HepG2 (cell line): Measurements from ENCODE around the gene IDS. TPM values are rescaled to one million over a fixed set of nuclear protein-coding genes. Genes with fewer than 3 reads are reported as not detected.

Source experiments
- ATAC-seq: fragments of 200-7000 bp; cut with Tn5 transposase; 3 replicates; pipeline ENCODE4 v1.9.1; 2020; ENCODE audit warnings: mild to moderate bottlenecking, moderate library complexity
- BruUV-seq: library from RNA; stranded (reverse); fragments of 400-500 nt; replicated peaks from 2 replicates; lab custom pipeline; 2021; lab: Mats Ljungman, UMichigan
- CTCF ChIA-PET: fragments of 300-600 bp; formaldehyde crosslinking; extraction: SDS; loops from one replicate; lab custom pipeline; 2021; ENCODE audit warnings: low total read pairs, inconsistent platforms, low intra/inter-chr PET ratio; lab: Yijun Ruan, JAX
- POLR2A ChIA-PET: fragments of 350-600 bp; sonication (Branson Sonifier 250); formaldehyde crosslinking; loops from one replicate; lab custom pipeline; 2020; ENCODE audit warnings: antibody characterized with exemption, inconsistent platforms; lab: Yijun Ruan, JAX
- DNase-seq: peaks from one replicate; pipeline ENCODE4 v3.0.0-alpha.2; 2015; ENCODE audit warnings: low spot score
- FAIRE-seq: peaks from 3 replicates; lab custom pipeline; 2011; peaks lifted over from hg19 to GRCh38; lab: Jason Lieb, UNC
- H2AFZ ChIP-seq: one replicate; pipeline ENCODE4 v1.6.1; 2011; ENCODE audit warnings: low read length, inconsistent platforms
- H3K27ac ChIP-seq: fragments of 300-600 bp; 3 replicates; pipeline ENCODE4 v1.8.0; 2011; ENCODE audit warnings: mixed run types, mild to moderate bottlenecking, mixed read lengths, low read length, inconsistent platforms; ENCODE audit not compliant: insufficient read depth; ENCODE audit errors: extremely low read length
- H3K27me3 ChIP-seq, 2 experiments: fragments of 200-600 bp in 1 of 2; 2 replicates in 1 of 2; 3 replicates in 1 of 2; pipeline versions ENCODE4 v1.6.0 to v1.8.0; 2011; ENCODE audit warnings: low read length in 2 of 2, mild to moderate bottlenecking in 2 of 2, moderate library complexity in 2 of 2, inconsistent platforms in 1 of 2; ENCODE audit not compliant: insufficient read depth in 2 of 2, control insufficient read depth in 1 of 2
- H3K36me3 ChIP-seq, 2 experiments: fragments of 200-600 bp in 1 of 2; replicated peaks in 1 of 2; 2 replicates in 1 of 2; 3 replicates in 1 of 2; pipeline versions ENCODE4 v1.5.1 to v1.8.0; 2011; ENCODE audit warnings: low read length in 2 of 2, inconsistent platforms in 1 of 2; ENCODE audit not compliant: insufficient read depth in 2 of 2, control insufficient read depth in 1 of 2
- H3K4me1 ChIP-seq: 2 replicates; pipeline ENCODE4 v1.5.1; 2012; ENCODE audit warnings: low read length, inconsistent platforms; ENCODE audit not compliant: insufficient read depth
- H3K4me2 ChIP-seq: 2 replicates; pipeline ENCODE4 v1.6.0; 2011; ENCODE audit warnings: low read depth, low read length, inconsistent platforms
- H3K4me3 ChIP-seq, 3 experiments: fragments of 200-600 bp in 1 of 3; sonication (generic), shearing (Covaris generic) in 1 of 3; replicated peaks in 1 of 3; 2 replicates each; pipeline ENCODE4 v1.5.1; 2011 to 2016; ENCODE audit warnings: low read length in 3 of 3, inconsistent platforms in 2 of 3, low read depth in 2 of 3, mild to moderate bottlenecking in 2 of 3, control low read depth in 1 of 3, mixed read lengths in 1 of 3; ENCODE audit not compliant: insufficient read depth in 1 of 3
- H3K79me2 ChIP-seq: one replicate; pipeline ENCODE4 v1.6.1; 2011; ENCODE audit warnings: low read length, inconsistent platforms; ENCODE audit not compliant: insufficient read depth
- H3K9ac ChIP-seq: 2 replicates; pipeline ENCODE4 v1.6.0; 2011; ENCODE audit warnings: mild to moderate bottlenecking, low read depth, low read length, inconsistent platforms; ENCODE audit not compliant: insufficient read depth
- H3K9me3 ChIP-seq: 2 replicates; pipeline ENCODE4 v1.5.1; 2012; ENCODE audit warnings: mild to moderate bottlenecking, low read length
- H4K20me1 ChIP-seq: 2 replicates; pipeline ENCODE4 v1.6.0; 2011; ENCODE audit warnings: inconsistent platforms, mild to moderate bottlenecking, low read length, moderate library complexity; ENCODE audit not compliant: insufficient read depth
- ARID5B ChIP-seq: IDR thresholded peaks from 2 replicates; pipeline ENCODE4 v1.4.0; 2020; ENCODE audit warnings: mild to moderate bottlenecking, missing genetic modification reagents
- ASH2L ChIP-seq: fragments of 300-600, 200-600 bp; sonication (generic); IDR thresholded peaks from 2 replicates; pipeline ENCODE4 v1.7.0; 2017; ENCODE audit warnings: low read depth, mild to moderate bottlenecking, moderate library complexity, mixed read lengths, low read length; ENCODE audit not compliant: insufficient read length
- ATAD3A ChIP-seq: sonication (generic); formaldehyde crosslinking; IDR thresholded peaks from 2 replicates; pipeline ENCODE4 v1.4.0; 2020; ENCODE audit warnings: missing genetic modification reagents
- CCAR2 ChIP-seq: fragments of 200-400 bp; formaldehyde crosslinking; optimal IDR thresholded peaks from 2 replicates; pipeline ENCODE3; 2018; ENCODE audit warnings: low read depth, mild to moderate bottlenecking, low read length, moderate library complexity
- FOSL1 ChIP-seq: sonication (generic); formaldehyde crosslinking; IDR thresholded peaks from 2 replicates; pipeline ENCODE4 v1.9.0; 2021; ENCODE audit warnings: missing genetic modification reagents, borderline replicate concordance
- PBX2 ChIP-seq: IDR thresholded peaks from 2 replicates; pipeline ENCODE4 v1.6.1; 2016; ENCODE audit warnings: control low read depth
- PBX3 ChIP-seq: sonication (generic); formaldehyde crosslinking; IDR thresholded peaks from 2 replicates; pipeline ENCODE4 v1.8.1; 2023; ENCODE audit warnings: missing genetic modification reagents, inconsistent platforms, borderline replicate concordance
- TBX2 ChIP-seq: sonication (generic); formaldehyde crosslinking; IDR thresholded peaks from 2 replicates; pipeline ENCODE4 v1.5.0; 2020; ENCODE audit warnings: missing genetic modification reagents, mild to moderate bottlenecking, borderline replicate concordance
- ZBTB43 ChIP-seq: sonication (generic); formaldehyde crosslinking; conservative IDR thresholded peaks from 2 replicates; pipeline ENCODE4 v1.4.0; 2020; ENCODE audit warnings: missing genetic modification reagents
- ZNF121 ChIP-seq: sonication (generic); formaldehyde crosslinking; IDR thresholded peaks from 2 replicates; pipeline ENCODE4 v1.5.0; 2020; ENCODE audit warnings: mild to moderate bottlenecking, missing genetic modification reagents
- ZNF639 ChIP-seq: conservative IDR thresholded peaks from 2 replicates; pipeline ENCODE4 v1.6.1; 2018; ENCODE audit warnings: missing genetic modification reagents
- ZNF792 ChIP-seq: IDR thresholded peaks from 2 replicates; pipeline ENCODE4 v1.6.1; 2016
- ZNF891 ChIP-seq: sonication (generic); formaldehyde crosslinking; IDR thresholded peaks from 2 replicates; pipeline ENCODE4 v1.5.0; 2020; ENCODE audit warnings: mild to moderate bottlenecking, missing genetic modification reagents
- WGBS: methylation state at CpG from one replicate; pipeline ENCODE4 v1.1.6; 2017; ENCODE audit warnings: low lambda C conversion rate; 5-methylcytosine and 5-hydroxymethylcytosine counted together
- in situ Hi-C: cut with HindIII; loops from 2 replicates; pipeline ENCODE4 v1.10.0; 2017; ENCODE audit warnings: low pct_unique_long_range_greater_than_20kb; ENCODE audit not compliant: extremely low pct_ligation_motif_present
- intact Hi-C: fragments of 100-400 bp; cut with micrococcal nuclease; formaldehyde crosslinking; loops from one replicate; pipeline ENCODE4 v1.10.0; 2022; ENCODE audit not compliant: unreplicated experiment
- polyA plus RNA-seq, 8 experiments: library from polyadenylated mRNA; depleted of rRNA in 3 of 8; stranded (reverse) in 7 of 8; unstranded in 1 of 8; fragments of >200 nt; fragmentation: Illumina TruSeq in 4 of 8; extraction: Trizol in 4 of 8; gene quantifications; 2 replicates each; pipeline versions ENCODE4 v1.2.1 to v1.2.3, GENCODE V29; 2011 to 2016; ENCODE audit warnings: low read depth in 4 of 8, missing spikeins in 1 of 8, mixed read lengths in 1 of 8; ENCODE audit not compliant: insufficient read depth in 1 of 8
- total RNA-seq, 5 experiments: library from RNA; depleted of rRNA; stranded (reverse); fragments of >200 nt; fragmentation: Illumina TruSeq; extraction: Trizol; gene quantifications; 2 replicates each; pipeline ENCODE4 v1.2.3, GENCODE V29; 2016; ENCODE audit warnings: low read depth in 1 of 5

Gene IDS
- total and polyA plus RNA-seq, 2 of the 13 experiments (the other 11 are each of a cell fraction or from before 2014, with no cell fraction given), result 2.2 to 11.9 TPM

GRCh38 chrX:149467920-149468319 is 37.2 kb downstream of the IDS start (continued):
- TF ChIP-seq ZBTB43 (CRISPR knock-in tag) (no peak), ZNF891 (CRISPR knock-in tag) (no peak), ARID5B (CRISPR knock-in tag) (no peak), ZNF792 (CRISPR knock-in tag) (no peak), CCAR2 (no peak), ZNF121 (CRISPR knock-in tag) (no peak), ASH2L (no peak), TBX2 (CRISPR knock-in tag) (no peak)

- in situ Hi-C loops, result no loop called here
- H2AFZ ChIP-seq, result no peak overlapping the region
- FAIRE-seq (no peak), DNase-seq (no peak), ATAC-seq (no peak)
- no peaks in the 10 kb centered on the region for H3K27me3 ChIP-seq
- H3K36me3 ChIP-seq, result no peaks in the 10 kb centered on the region
- no peak overlapping the region for H3K27ac ChIP-seq
- no TSS peak for BruUV-seq
- 6% methylated on average over 3 of the region's 3 CpGs for WGBS
- H3K9me3 ChIP-seq, result no peaks in the 10 kb centered on the region
- ChIA-PET CTCF (no interaction called here), POLR2A (no interaction called here)
- no peaks in the 10 kb centered on the region for H3K4me1 ChIP-seq
- H4K20me1 ChIP-seq, result no peaks in the 10 kb centered on the region
- no peak overlapping the region for H3K9ac ChIP-seq
- no peaks in the 10 kb centered on the region for H3K79me2 ChIP-seq
- H3K4me2 ChIP-seq, result no peak overlapping the region
- intact Hi-C loops, result no loop called here
- H3K4me3 ChIP-seq, result no peak overlapping the region
- TF ChIP-seq PBX2 (CRISPR knock-in tag), result no peak
- no peak for TF ChIP-seq ATAD3A (CRISPR knock-in tag)
- no peak for TF ChIP-seq FOSL1 (CRISPR knock-in tag)
- TF ChIP-seq ZNF639 (CRISPR knock-in tag), result no peak
- TF ChIP-seq PBX3 (CRISPR knock-in tag), result no peak
Measured at GRCh38 chrX:149467461-149467860, 37.6 kb downstream of the IDS start.
